Dermis blood vessel endothelial cell (primary cell): ENCODE data around the gene CDK5R2. TPM values are rescaled to one million over a fixed set of nuclear protein-coding genes. Genes with fewer than 3 reads are reported as not detected.

ENCODE experiments used
- DNase-seq: peaks from one replicate; pipeline ENCODE4 v3.0.0; 2010
- total RNA-seq: library from RNA; depleted of rRNA; stranded (reverse); fragments of >200 nt; gene quantifications from 2 replicates; pipeline ENCODE4 v1.2.3, GENCODE V29; 2014

The CDK5R2 gene
- total RNA-seq, 1 donor from 2014 or later: not detected

DNA sequence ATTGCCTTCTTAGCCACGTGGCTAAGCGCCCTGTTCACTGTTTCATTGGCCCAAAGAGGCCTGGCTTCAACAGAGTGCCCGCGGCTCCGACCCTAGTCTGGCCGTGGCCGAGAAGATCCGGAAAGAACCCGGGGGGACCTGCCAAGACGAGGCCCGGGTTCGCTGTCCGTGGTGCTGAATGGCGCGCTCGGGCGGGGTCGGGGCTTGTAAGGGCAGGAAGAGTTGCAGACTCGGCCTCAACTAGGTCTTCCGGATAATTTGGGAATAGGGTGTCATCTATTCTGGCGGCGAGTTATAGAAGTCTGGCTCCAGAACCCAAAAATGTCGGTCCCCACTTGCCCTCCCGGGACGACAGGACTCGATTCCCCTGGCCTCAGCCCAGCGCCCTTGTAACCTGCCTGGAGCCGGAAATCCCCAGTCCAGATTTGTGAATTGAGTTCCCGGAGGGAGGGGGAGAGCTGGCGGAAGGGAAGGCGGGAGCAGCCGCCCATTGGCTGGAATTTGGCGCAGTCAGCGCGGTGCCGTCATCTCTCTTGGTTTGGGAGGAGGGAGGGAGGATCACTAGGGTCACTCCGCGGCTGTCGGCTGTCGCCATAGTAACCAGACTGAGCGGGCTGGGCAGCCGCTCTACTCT, 3.5 kb downstream of the CDK5R2 start:
- peak; percentile 58 for DNase-seq

DNA sequence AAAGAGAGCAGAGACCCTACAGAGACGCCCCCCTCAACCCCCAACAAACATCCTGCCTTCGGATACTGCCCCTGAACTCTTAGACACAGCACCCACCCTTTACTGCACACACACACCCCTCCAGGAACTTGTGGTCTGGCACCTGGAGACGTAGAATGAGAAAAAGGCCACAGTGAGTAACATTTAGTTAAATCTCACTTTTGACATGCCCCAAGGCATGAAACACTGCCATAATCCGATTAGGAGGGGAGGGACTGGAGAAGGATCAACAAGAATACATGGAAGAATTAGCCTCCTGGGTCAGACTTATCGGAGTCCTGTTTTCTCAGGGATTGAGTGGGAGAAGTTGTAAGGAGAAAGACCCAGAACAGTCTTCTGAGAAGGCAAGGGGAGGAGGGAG, 4.1 kb downstream of the CDK5R2 start:
- DNase-seq: no peak

- DNase-seq: no peak
These were observed 4.7 kb downstream of the CDK5R2 start for GRCh38 chr2:218964041-218964771.

GRCh38 chr2:218970894-218971293, 11.4 kb downstream of the CDK5R2 start:
- no peak for DNase-seq

DNA sequence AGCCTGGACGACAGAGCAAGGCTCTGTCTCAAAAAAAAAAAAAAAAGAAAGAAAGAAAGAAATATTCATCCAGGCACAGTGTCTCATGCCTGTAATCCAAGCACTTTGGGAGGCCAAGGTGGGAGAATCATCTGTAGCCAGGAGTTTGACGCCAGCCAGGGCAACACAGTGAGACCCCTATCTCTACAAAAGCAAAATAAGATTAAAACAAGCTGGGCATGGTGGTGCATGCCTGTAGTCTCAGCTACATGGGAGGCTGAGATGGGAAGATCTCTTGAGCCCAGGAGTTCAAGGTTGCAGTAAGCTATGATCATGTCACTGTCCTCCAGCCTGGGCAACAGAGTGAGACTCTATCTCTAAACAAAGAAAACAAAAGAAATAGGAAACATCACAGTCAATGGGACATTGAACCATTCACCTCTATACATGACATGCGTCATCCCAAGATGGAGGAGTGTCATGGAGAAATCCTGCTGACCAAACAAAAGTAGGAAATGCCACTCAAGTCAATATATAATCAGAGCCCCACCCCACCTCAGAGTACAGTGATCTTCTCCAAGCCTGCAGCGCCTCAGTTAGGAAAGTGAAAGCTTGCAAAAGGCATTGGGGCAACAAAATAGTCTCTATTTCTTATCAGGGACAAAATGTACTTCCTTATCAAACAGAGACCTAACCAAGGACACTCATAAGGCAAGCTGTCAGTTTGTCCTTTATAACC, 15.8 kb downstream of the CDK5R2 start:
- DNase-seq: no peak

GRCh38 chr2:218979846-218980734, 20.6 kb downstream of the CDK5R2 start:
- DNase-seq: peak; percentile 92

DNA sequence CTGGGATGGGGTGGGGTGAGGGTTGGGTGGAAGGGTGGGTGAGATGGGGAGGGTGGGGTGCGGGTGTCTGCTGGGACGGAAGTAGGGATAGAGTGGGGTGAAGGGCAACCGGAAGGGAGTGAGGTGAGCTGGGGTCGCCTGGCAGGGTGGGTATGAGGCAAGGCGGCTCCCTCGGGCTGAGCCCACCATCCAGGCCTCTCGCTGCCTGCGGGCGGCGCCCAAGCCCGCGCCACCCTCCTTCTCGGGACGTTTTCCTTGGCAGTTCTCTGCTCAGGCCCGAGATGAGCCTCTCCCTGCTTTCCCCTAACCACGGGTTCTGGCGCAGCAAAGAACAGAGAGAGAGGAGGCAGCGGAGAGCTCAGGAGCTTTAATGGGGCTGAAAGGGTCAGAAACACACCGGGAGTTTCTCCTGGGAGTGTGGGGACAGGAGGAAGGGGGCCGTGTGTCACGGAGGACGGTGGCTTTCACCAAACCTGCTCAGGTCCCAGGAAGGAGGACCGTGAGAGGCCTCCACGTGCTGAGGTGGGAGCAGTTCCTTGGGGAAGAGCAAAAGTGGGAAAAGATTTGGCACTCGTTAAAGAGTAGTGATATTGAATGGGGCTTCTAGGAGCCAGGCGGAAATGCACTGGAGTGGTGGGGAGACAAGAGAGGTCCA, 21.4 kb downstream of the CDK5R2 start:
- no peak for DNase-seq

DNA sequence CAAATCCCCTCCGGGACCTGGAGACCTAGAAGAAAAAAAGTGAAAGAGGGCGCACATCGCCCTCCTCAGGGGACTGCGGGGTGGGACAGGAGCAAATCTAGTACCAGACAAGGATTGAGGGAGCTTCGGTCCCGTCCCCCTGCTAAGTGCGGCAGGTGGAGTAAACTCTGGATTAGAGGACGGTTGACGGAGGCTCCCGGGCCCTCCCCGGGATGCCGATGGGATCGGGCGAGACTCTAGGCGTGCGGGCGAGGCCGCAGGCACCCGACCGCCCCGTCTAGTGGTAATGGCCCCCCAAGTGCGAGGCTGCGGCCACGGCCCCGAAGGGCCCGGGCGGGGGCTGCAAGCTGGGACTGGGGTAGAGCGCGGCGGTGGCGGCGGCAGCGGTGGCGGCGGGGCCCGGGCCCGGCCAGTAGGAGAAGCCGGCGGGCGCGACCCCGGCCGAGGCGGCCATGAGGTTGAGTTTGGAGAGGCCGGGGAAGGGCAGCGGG, 22.0 kb downstream of the CDK5R2 start:
- DNase-seq: no peak

DNA sequence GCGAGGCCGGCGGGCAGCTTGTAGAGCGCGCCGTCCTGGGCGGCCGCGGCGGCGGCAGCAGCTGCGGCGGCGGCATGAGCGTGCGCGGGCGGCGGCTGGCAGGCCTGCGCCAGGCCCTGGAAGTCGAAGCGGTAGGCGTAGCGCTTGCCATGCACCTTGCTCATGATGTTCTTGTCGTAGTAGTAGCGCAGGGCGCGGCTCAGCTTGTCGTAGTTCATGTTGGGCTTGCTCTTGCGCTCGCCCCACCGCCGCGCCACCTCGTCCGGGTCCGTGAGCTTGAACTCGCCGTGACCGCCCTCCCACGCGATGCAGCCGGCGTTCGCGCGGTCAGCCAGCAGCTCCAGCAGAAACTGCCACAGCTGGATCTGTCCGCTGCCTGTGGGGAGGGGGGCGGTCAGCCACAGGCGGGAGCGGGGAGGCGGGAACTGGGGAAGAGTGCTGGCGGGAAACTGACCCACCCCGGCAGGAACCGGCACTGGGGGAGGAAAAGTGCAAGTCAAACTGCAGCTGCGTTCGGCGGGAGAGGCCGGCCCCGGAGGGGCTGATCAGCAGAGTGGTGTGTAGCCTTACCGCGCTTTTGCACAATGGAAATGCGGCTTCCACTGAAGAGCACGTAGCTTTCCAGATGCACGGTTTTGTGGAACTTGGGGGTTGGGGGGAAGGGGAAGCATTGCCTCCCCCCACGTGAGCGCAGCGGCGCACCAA, 22.6 kb downstream of the CDK5R2 start:
- DNase-seq: peak; percentile 33

GRCh38 chr2:218982586-218983262, 23.3 kb downstream of the CDK5R2 start:
- no peak for DNase-seq

GRCh38 chr2:218983263-218983933, 23.9 kb downstream of the CDK5R2 start:
- peak; percentile 54 for DNase-seq

DNA sequence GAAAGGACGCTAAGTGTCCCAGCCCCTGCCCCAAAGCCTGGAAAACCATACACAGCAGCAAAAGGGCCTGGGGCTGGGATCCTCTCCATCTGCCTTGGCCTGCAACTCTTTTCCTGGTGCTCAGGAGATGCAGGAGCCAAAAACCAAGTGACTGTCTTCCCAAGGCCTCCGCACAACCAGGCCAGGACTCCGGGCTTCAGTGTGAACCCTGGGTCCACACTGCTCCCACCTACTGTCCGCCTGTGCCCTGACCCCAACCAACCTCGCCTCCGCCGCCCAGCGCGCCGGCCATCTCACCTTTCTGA, 24.4 kb downstream of the CDK5R2 start:
- DNase-seq: no peak

GRCh38 chr2:218984239-218985020, 25.0 kb downstream of the CDK5R2 start:
- peak; percentile 80 for DNase-seq

GRCh38 chr2:218985021-218985324, 25.5 kb downstream of the CDK5R2 start, which contains the start of gene FEV:
Gene FEV, minus strand, starts transcription at chr2:218985184. Its CDS starts 109 bp downstream, at chr2:218985075.
- no peak for DNase-seq

DNA sequence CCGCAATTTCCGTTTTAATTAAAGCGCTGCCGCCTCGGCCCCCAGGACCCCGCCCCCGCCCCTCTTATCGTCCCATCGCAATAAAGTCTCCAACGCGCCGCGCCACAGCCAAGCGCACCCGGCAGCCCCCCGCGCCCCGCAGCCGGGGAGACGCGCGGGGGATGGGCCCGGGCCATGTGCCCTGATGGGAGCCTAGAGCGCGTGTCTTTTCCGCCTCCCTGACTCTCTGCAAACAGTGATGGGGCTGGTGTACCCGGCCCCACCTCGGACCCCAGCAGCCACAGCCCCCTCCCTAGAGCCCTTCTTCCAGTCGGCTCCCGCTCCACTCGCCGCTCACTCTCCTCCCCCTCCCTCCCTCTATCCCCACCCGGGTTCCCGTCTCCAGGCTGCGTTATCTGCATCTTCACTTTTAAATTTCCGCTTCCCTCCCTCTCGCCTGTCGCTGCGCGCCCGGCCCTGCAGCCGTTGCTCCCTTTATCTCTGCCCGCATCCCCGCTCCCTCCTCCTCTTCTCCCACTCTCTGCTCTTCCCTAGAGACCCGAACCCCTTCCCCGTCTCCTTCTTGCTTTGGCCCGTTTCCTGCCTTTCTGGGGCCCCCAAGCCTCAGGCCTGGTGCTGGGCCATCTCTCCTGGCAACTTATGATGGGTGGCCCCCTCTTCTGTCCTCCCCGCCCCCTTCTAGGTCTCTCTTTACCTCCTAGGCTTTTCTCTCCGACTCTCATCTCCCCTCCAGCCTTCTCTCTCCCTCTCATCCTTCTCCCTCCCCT, 26.0 kb downstream of the CDK5R2 start:
- DNase-seq: no peak

GRCh38 chr2:218986148-218986761, 26.8 kb downstream of the CDK5R2 start:
- no peak for DNase-seq

DNA sequence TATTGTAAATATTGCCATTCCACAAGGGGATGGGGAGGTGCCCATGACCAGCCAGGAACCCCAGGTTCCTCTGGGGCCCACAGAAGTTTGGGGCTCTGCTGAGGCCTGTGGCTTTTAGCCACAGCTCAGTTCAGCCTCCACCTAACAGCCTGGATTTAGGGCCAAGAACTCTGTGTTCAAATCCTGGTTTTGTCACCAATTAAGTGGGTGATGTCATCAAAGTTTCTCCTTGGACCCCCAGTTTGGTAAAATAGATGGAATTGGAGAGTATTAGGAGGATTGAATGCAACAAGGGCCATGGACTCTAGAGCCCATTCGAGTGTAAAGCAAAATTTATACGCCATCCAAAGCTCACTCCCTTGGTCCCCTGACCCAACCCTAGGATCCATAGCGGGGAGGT, 28.7 kb downstream of the CDK5R2 start:
- no peak for DNase-seq

GRCh38 chr2:218988650-218989049, 29.2 kb downstream of the CDK5R2 start:
- DNase-seq: no peak
